ENCODE measurements around the gene PTPN2. TPM values are rescaled to one million over a fixed set of nuclear protein-coding genes. Genes with fewer than 3 reads are reported as not detected.

Gene PTPN2
- total RNA-seq, 1 donor from 2014 or later = 11.0 TPM

DNA sequence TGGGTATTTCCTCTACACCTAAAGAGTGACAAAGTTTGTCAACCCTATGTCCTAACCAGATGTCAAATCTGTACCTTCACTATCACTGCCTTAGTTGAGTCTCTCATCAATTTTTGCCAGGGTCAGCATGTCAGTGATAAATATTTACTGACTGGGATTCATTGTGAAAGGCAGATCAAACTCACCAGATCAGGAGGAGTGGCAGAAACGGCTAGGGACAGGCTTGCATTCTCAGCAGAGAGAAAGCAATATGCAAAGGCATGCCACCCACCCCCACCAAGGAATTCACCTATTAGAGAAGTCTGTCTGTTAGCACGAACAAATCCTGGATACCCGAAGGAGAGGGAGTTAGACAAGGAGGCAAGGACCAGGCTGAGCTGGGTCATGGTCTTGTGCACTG, 62.6 kb downstream of the PTPN2 start:
- TF ChIP-seq, protein P1, sequence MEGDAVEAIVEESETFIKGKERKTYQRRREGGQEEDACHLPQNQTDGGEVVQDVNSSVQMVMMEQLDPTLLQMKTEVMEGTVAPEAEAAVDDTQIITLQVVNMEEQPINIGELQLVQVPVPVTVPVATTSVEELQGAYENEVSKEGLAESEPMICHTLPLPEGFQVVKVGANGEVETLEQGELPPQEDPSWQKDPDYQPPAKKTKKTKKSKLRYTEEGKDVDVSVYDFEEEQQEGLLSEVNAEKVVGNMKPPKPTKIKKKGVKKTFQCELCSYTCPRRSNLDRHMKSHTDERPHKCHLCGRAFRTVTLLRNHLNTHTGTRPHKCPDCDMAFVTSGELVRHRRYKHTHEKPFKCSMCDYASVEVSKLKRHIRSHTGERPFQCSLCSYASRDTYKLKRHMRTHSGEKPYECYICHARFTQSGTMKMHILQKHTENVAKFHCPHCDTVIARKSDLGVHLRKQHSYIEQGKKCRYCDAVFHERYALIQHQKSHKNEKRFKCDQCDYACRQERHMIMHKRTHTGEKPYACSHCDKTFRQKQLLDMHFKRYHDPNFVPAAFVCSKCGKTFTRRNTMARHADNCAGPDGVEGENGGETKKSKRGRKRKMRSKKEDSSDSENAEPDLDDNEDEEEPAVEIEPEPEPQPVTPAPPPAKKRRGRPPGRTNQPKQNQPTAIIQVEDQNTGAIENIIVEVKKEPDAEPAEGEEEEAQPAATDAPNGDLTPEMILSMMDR (IDR thresholded peaks at IDR 0.05; ENCODE audit: borderline replicate concordance) = no peak
- H3K9me3 ChIP-seq (replicated peaks) = no peaks in the 10 kb centered on the region
- DNase-seq = no peak
- no peak overlapping the region for H3K4me3 ChIP-seq
- H3K36me3 ChIP-seq = peaks cover 33% of the 10 kb centered on the region
- intact Hi-C loops (cut with micrococcal nuclease) = no loop called here
- no peak overlapping the region for H3K27ac ChIP-seq (replicated peaks)
- no peaks in the 10 kb centered on the region for H3K27me3 ChIP-seq (ENCODE audit: low read depth)
- no peaks in the 10 kb centered on the region for H3K4me1 ChIP-seq

- DNase-seq = no peak
- Histone ChIP-seq H3K4me3 (no peak overlapping the region), H3K4me1 (no peaks in the 10 kb centered on the region), H3K27me3 (ENCODE audit: low read depth) (no peaks in the 10 kb centered on the region), H3K9me3 (replicated peaks) (no peaks in the 10 kb centered on the region), H3K36me3 (peaks cover 33% of the 10 kb centered on the region), H3K27ac (replicated peaks) (no peak overlapping the region)
- intact Hi-C loops (cut with micrococcal nuclease) = no loop called here
- TF ChIP-seq, protein P1 (IDR thresholded peaks at IDR 0.05; ENCODE audit: borderline replicate concordance) = no peak
Observed at GRCh38 chr18:12820506-12820905, 63.5 kb downstream of the PTPN2 start.

DNA sequence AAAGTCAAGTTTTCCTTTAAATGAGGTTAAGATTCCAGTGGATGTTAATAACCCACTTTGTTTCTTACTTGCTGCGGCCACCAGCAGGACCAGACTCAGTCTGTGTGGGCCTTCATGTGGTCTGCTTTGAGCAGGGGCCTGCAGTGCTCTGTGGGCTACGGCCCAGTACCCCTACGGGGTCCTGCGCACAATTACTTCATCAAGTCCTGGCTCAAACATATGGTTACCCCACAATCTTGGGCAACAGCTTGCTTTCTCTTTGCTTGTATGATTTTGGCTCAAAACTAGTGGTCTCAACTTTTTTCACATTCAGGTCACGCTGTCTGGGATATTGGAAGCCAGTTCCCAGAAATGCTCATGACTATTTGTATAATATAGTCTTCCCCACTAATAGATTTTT, 64.2 kb downstream of the PTPN2 start:
- no peaks in the 10 kb centered on the region for H3K27me3 ChIP-seq (ENCODE audit: low read depth)
- H3K4me3 ChIP-seq = no peak overlapping the region
- TF ChIP-seq, protein P1 (IDR thresholded peaks at IDR 0.05; ENCODE audit: borderline replicate concordance) = no peak
- no peaks in the 10 kb centered on the region for H3K9me3 ChIP-seq (replicated peaks)
- peaks cover 31% of the 10 kb centered on the region for H3K36me3 ChIP-seq
- intact Hi-C loops (cut with micrococcal nuclease) = no loop called here
- DNase-seq = no peak
- H3K27ac ChIP-seq (replicated peaks) = no peak overlapping the region
- no peaks in the 10 kb centered on the region for H3K4me1 ChIP-seq

DNA sequence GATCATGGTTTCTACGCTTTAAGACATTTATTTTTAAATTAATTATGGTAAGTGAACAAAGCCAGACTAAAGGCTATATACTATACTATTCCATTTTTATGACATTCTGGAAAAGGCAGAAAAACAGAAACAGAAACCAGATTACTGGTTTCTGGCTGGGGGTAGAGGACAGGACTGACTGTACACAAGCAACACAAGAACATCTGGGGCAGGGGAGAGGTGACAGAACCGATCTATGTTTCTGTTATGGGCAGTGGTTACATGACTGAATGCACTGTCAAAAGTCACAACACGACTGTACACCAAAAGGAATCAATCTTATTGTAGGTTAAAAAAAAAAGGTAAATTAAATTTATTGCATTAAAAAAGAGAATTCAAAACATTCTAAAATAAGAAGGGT, 64.7 kb downstream of the PTPN2 start:
- Histone ChIP-seq H3K27ac (replicated peaks) (no peak overlapping the region), H3K36me3 (peaks cover 31% of the 10 kb centered on the region), H3K9me3 (replicated peaks) (no peaks in the 10 kb centered on the region), H3K4me1 (no peaks in the 10 kb centered on the region), H3K27me3 (ENCODE audit: low read depth) (no peaks in the 10 kb centered on the region), H3K4me3 (no peak overlapping the region)
- no peak for DNase-seq
- TF ChIP-seq, protein P1 (IDR thresholded peaks at IDR 0.05; ENCODE audit: borderline replicate concordance) = no peak
- intact Hi-C loops (cut with micrococcal nuclease) = no loop called here

DNA sequence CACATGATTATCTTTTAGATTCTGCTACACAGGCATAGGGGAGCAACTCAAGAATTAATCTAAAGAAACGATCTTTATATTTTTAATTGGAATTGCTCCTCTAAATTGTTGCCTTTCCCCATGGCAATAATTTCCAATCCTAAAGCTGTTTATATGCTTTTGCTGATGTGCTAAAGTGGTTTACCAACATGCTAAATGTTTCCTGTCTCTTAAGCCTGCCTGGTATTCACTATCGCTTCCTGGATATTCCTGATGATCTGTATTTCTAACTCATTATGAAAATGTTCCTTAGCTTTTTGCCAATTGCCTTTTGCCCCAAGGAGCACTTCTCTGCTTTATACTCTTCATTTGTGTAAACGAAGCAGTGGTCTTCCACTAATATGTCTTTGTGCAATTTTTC, 65.8 kb downstream of the PTPN2 start:
- H3K27ac ChIP-seq (replicated peaks) = no peak overlapping the region
- intact Hi-C loops (cut with micrococcal nuclease) = no loop called here
- H3K9me3 ChIP-seq (replicated peaks) = no peaks in the 10 kb centered on the region
- H3K36me3 ChIP-seq = peaks cover 32% of the 10 kb centered on the region
- no peak for DNase-seq
- no peaks in the 10 kb centered on the region for H3K27me3 ChIP-seq (ENCODE audit: low read depth)
- no peaks in the 10 kb centered on the region for H3K4me1 ChIP-seq
- H3K4me3 ChIP-seq = no peak overlapping the region
- TF ChIP-seq, protein P1 (IDR thresholded peaks at IDR 0.05; ENCODE audit: borderline replicate concordance) = no peak

- no peak overlapping the region for H3K27ac ChIP-seq (replicated peaks)
- intact Hi-C loops (cut with micrococcal nuclease) = no loop called here
- peaks cover 35% of the 10 kb centered on the region for H3K36me3 ChIP-seq
- no peaks in the 10 kb centered on the region for H3K9me3 ChIP-seq (replicated peaks)
- TF ChIP-seq, protein P1 (IDR thresholded peaks at IDR 0.05; ENCODE audit: borderline replicate concordance) = no peak
- no peaks in the 10 kb centered on the region for H3K4me1 ChIP-seq
- no peaks in the 10 kb centered on the region for H3K27me3 ChIP-seq (ENCODE audit: low read depth)
- no peak for DNase-seq
- no peak overlapping the region for H3K4me3 ChIP-seq
Observed at GRCh38 chr18:12816451-12816850, 67.6 kb downstream of the PTPN2 start.
